Peyer's patch (tissue), 4 donors: Measurements from ENCODE around the gene ZNF70. TPM values are rescaled to one million over a fixed set of nuclear protein-coding genes. Genes with fewer than 3 reads are reported as not detected.

ENCODE experiments used
- DNase-seq, 3 donors: peaks; one replicate each; pipeline ENCODE4 v3.0.0-alpha.2; 2017 to 2019
- H3K27ac ChIP-seq, 4 donors: fragments of 200-600 bp; sonication (generic); one replicate each; pipeline ENCODE4 v1.5.1; 2016 to 2019
- H3K27me3 ChIP-seq, 2 donors: fragments of 200-600 bp; sonication (generic); one replicate each; pipeline ENCODE4 v1.5.1; 2019
- H3K36me3 ChIP-seq, 3 donors: fragments of 200-600 bp; sonication (generic); one replicate each; pipeline ENCODE4 v1.5.1; 2016 to 2019
- H3K4me1 ChIP-seq, 4 donors: fragments of 200-600 bp; sonication (generic); one replicate each; pipeline ENCODE4 v1.5.1; 2016 to 2019
- H3K4me3 ChIP-seq, 4 donors: fragments of 200-600 bp; sonication (generic); 1 replicate in 3 of 4; 2 replicates in 1 of 4; pipeline ENCODE4 v1.5.1; 2016 to 2019; ENCODE audit warnings: mild to moderate bottlenecking in 1 of 4
- H3K9me3 ChIP-seq, 4 donors: fragments of 200-600 bp; sonication (generic); one replicate each; pipeline ENCODE4 v1.5.1; 2016 to 2019; ENCODE audit warnings: mild to moderate bottlenecking in 1 of 4
- POLR2A ChIP-seq, 2 donors: fragments of 450-650 bp; IDR thresholded peaks; one replicate each; pipeline ENCODE4 v1.5.1; 2017; ENCODE audit warnings: antibody characterized with exemption in 2 of 2, mild to moderate bottlenecking in 2 of 2, moderate library complexity in 2 of 2
- total RNA-seq, 4 donors: library from RNA; depleted of rRNA; stranded (reverse); fragments of >200 nt; gene quantifications; one replicate each; pipeline ENCODE4 v1.1.0, GENCODE V29; 2016
- TF ChIP-seq, protein P1 (sequence below), 6 experiments: fragments of 450-650 bp in 4 of 6; fragments of 200-600 bp in 2 of 6; sonication (generic) in 1 of 6; IDR thresholded peaks; one replicate each; pipeline ENCODE4 v1.5.1; 2017 to 2019; ENCODE audit warnings: antibody characterized with exemption in 6 of 6, mild to moderate bottlenecking in 3 of 6, moderate library complexity in 1 of 6

Gene ZNF70
- total RNA-seq, 4 donors from 2014 or later: 2.5 to 25.6 (median 6.2) TPM

DNA sequence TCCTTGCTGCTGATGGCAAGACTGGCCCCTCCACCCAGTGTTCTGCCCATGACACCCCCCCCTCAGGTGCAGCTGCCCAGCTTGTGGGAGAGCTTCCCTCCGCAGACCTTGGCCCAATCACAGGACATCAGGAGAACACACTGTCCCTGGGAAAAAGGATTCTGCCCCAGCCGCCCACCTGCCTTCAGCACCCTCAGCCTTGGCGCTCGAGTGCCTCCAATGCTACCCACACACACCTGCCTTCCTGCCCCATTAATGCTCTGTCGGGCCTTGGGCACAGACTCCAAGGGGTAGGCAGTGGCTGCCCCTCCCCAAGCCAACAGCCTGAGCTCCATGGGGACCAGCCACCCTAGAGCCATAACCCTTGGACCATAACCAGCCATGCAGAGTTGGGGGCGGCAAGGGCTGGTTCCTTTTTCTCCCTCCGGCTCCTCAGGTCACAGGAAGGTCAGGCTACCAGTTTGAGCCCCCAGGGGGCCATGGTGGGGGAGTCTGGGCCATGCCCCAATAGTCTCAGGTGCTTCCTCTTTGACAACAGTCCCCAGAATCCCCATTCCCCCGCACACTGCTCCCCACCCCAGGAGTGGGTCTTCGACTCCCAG, 1.3 kb upstream of the ZNF70 start:
- Histone ChIP-seq H3K27me3 (no peaks in the 10 kb centered on the region), H3K4me3 (peak overlapping the region in 3 of 4 donors; percentile 54 to 79 (median 68)), H3K36me3 (no peaks in the 10 kb centered on the region), H3K27ac (peak overlapping the region in 2 of 4 donors; percentile 84 to 89), H3K4me1 (peaks cover 0 to 14% (median 2%) of the 10 kb centered on the region in 4 donors), H3K9me3 (no peaks in the 10 kb centered on the region)
- peak in 2 of 3 donors; percentile 88 for DNase-seq
- TF ChIP-seq, protein P1, sequence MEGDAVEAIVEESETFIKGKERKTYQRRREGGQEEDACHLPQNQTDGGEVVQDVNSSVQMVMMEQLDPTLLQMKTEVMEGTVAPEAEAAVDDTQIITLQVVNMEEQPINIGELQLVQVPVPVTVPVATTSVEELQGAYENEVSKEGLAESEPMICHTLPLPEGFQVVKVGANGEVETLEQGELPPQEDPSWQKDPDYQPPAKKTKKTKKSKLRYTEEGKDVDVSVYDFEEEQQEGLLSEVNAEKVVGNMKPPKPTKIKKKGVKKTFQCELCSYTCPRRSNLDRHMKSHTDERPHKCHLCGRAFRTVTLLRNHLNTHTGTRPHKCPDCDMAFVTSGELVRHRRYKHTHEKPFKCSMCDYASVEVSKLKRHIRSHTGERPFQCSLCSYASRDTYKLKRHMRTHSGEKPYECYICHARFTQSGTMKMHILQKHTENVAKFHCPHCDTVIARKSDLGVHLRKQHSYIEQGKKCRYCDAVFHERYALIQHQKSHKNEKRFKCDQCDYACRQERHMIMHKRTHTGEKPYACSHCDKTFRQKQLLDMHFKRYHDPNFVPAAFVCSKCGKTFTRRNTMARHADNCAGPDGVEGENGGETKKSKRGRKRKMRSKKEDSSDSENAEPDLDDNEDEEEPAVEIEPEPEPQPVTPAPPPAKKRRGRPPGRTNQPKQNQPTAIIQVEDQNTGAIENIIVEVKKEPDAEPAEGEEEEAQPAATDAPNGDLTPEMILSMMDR (IDR thresholded peaks at IDR 0.05): no peak
- no peak for TF ChIP-seq POLR2A (IDR thresholded peaks at IDR 0.05)

DNA sequence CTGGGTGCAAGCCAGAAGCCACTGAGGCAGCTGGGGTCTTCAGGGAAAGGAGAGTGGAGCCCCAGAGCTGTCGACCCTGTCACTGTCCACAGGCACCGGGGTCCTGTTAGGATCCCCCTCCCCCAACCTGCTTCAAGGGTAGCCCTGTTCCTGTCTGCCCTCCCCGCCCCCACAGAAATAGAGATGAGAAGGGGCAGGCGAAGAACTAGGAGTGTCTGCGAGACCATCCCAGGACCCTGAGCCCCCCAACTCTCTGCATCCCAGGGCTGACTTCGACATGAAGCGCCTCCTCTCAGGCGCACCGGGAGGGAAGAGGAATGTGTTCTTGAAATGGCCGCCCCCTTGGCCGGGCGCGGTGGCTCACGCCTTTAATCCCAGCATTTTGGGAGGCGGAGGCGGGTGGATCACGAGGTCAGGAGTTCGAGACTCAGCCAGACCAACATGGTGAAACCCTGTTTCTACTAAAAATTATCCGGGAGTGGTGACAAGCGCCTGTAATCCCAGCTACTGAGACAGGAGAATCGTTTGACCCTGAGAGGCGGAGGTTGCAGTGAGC, 607 bp upstream of the ZNF70 start:
- peaks cover 0 to 14% (median 2%) of the 10 kb centered on the region in 4 donors for H3K4me1 ChIP-seq

DNA sequence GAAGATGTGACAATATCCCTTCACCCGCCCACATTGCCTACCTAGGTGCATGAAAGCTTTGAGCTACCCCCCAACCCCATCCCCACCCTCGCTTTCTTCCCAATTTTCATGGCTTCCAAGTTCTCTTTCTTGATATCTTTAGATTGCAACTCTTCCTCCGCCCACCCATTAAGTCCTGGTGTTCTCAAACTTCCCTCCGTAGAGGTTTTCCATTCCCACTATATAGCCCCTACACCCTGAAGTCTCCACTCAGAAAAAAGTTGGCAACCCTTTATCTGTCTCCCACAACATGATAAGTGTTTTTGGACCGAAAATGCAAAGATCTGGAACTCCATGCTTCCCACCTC, 572 bp downstream of the ZNF70 start:
- no peaks in the 10 kb centered on the region for H3K36me3 ChIP-seq
- H3K4me3 ChIP-seq: peak overlapping the region; percentile 54 to 79 (median 68)
- no peaks in the 10 kb centered on the region for H3K9me3 ChIP-seq
- H3K27me3 ChIP-seq: no peaks in the 10 kb centered on the region
- DNase-seq: no peak
- TF ChIP-seq, protein P1 (IDR thresholded peaks at IDR 0.05): no peak
- no peak for TF ChIP-seq POLR2A (IDR thresholded peaks at IDR 0.05)
- peaks cover 0 to 14% (median 2%) of the 10 kb centered on the region in 4 donors for H3K4me1 ChIP-seq
- peak overlapping the region; percentile 84 to 90 (median 89) for H3K27ac ChIP-seq

More for the DNA sequence above, 607 bp upstream of the ZNF70 start:
- DNase-seq: peak in 1 of 3 donors; percentile 60
- Histone ChIP-seq H3K27ac (peak overlapping the region; percentile 84 to 90 (median 89)), H3K27me3 (no peaks in the 10 kb centered on the region), H3K4me3 (peak overlapping the region; percentile 54 to 79 (median 68)), H3K36me3 (no peaks in the 10 kb centered on the region), H3K9me3 (no peaks in the 10 kb centered on the region)
- TF ChIP-seq POLR2A (IDR thresholded peaks at IDR 0.05): peak in 1 of 2 donors; percentile 7
- TF ChIP-seq, protein P1 (IDR thresholded peaks at IDR 0.05): no peak

DNA sequence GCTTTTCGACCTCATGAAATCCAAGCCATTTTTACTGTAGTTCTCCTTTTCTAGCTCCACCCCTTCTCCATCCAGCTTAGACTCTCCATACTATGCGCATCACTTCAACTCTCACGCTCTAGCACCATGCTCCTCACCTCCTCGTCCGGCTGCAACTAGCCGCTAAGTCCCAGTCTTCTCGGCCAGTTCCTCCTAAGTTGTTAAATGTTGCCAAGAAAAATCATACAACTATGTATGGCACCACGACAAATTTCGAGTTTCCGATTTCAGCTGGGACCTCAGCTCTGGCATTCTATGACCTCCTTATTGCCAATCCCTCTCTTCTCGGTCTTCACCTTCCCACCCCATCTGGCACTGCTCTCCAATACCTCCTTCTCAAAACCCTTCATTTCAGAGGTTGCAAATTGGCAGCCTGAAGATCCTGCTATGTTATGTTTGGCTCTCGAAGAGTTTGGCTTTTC, 1.0 kb downstream of the ZNF70 start:
- Histone ChIP-seq H3K27ac (no peak overlapping the region), H3K4me1 (peaks cover 0 to 14% (median 2%) of the 10 kb centered on the region in 4 donors), H3K4me3 (peak overlapping the region in 2 of 4 donors; percentile 68), H3K9me3 (no peaks in the 10 kb centered on the region), H3K36me3 (peaks cover 0 to 3% (median 0%) of the 10 kb centered on the region in 3 donors), H3K27me3 (no peaks in the 10 kb centered on the region)
- no peak for DNase-seq
- TF ChIP-seq POLR2A (IDR thresholded peaks at IDR 0.05): no peak
- TF ChIP-seq, protein P1 (IDR thresholded peaks at IDR 0.05): no peak

DNA sequence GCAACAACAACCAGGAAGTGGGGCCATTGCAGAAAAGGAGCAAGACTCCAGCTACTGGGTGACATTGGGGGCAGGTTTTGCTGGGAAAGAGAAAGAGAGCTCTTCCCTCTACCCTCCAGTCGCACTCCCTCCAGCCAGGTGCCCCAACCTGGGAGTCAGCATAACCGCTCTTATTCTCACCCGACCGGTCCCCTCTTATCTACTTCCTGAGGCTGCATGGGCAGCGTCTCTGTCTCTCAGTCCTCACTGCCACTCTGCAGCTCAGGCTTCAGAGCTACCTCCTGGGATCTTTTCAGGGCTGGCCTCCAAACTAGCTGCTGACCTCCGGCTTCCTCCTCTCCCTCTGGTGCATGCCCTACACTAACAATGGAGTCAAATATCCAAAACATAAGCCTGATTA, 5.1 kb downstream of the ZNF70 start:
- H3K27ac ChIP-seq: no peak overlapping the region
- peaks cover 0 to 33% (median 0%) of the 10 kb centered on the region in 3 donors for H3K36me3 ChIP-seq
- TF ChIP-seq, protein P1 (IDR thresholded peaks at IDR 0.05): no peak
- no peak for TF ChIP-seq POLR2A (IDR thresholded peaks at IDR 0.05)
- peaks cover 0 to 9% (median 2%) of the 10 kb centered on the region in 4 donors for H3K4me1 ChIP-seq
- no peak overlapping the region for H3K4me3 ChIP-seq
- no peak for DNase-seq
- no peaks in the 10 kb centered on the region for H3K9me3 ChIP-seq
- no peaks in the 10 kb centered on the region for H3K27me3 ChIP-seq
